PC-3 (cell line): ENCODE data around the gene MTCL3.

Experiments
- CTCF ChIP-seq: fragments of 300-600 bp; sonication (generic); conservative IDR thresholded peaks from 2 replicates; pipeline ENCODE4 v1.5.1; 2017; ENCODE audit warnings: antibody characterized with exemption, low read depth, mild to moderate bottlenecking, low read length
- EZH2 ChIP-seq: fragments of 300-600 bp; sonication (generic); IDR thresholded peaks from one replicate; pipeline ENCODE4 v1.6.1; 2017; ENCODE audit warnings: antibody characterized with exemption, mild to moderate bottlenecking, low read length; ENCODE audit not compliant: unreplicated experiment
- EZH2phosphoT487 ChIP-seq: fragments of 300-600 bp; sonication (generic); IDR thresholded peaks from 2 replicates; pipeline ENCODE4 v1.6.1; 2018; ENCODE audit warnings: mild to moderate bottlenecking, antibody characterized with exemption, low read length, borderline replicate concordance

DNA sequence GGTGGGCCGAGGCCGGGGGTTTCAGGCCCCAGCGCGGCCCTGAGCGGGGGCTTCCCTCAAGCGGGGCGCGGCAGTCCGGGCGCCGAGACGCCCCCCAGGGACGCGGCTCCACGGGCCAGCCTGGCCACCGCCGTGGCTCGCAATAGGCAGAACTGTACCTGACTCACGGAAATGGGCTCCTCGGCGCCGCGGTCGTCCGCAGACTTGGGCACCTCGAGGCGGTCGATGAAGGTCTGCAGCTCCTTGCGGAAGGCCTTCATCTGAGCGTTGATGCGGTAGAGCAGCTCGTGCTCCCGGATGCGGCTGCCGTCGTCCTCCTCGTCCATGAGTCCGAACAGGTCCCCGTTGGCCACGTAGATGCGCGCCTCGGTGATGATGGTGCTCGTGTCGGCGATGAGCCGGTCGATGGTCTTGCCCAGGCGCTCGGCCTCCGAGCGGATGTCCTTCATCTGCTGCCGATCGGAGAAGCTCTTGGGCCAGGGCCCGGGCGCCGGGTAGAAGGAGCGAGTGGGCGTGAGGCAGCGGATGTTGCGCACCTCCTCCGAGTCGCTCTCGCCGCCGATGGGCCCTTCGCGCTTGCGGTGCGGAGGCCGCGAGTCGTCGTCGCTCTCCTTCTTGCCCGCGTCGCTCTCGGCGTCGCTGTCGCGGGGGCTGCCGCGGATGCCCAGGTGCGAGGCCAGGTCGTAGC lies 43.9 kb downstream of the MTCL3 start:
- no peak for TF ChIP-seq CTCF
- no peak for TF ChIP-seq EZH2
- no peak for TF ChIP-seq EZH2phosphoT487
